HL-60 (cell line): ENCODE results near the gene MSMO1.

Experiments
- DNase-seq, 2 experiments: peaks; one replicate each; pipeline ENCODE4 v3.0.0-alpha.2; 2010 to 2020; ENCODE audit warnings: low read depth in 1 of 2, low spot score in 1 of 2
- H3K27ac ChIP-seq: fragments of 250-450 bp; sonication (Bioruptor Pico); replicated peaks from 2 replicates; pipeline ENCODE4 v1.5.1; 2020; ENCODE audit warnings: mild to moderate bottlenecking, moderate library complexity
- H3K27me3 ChIP-seq: fragments of 250-450 bp; sonication (Bioruptor Pico); 2 replicates; pipeline ENCODE4 v1.5.1; 2021; ENCODE audit warnings: mild to moderate bottlenecking, moderate library complexity; ENCODE audit not compliant: insufficient read depth, poor library complexity, severe bottlenecking
- H3K4me3 ChIP-seq: replicated peaks from 2 replicates; pipeline ENCODE4 v1.5.1; 2011; ENCODE audit warnings: mild to moderate bottlenecking, control low read depth, low read length; ENCODE audit not compliant: insufficient read depth
- CTCF ChIP-seq: IDR thresholded peaks from one replicate; pipeline ENCODE4 v1.5.1; 2011; ENCODE audit warnings: low read length, control low read depth, inconsistent platforms; ENCODE audit not compliant: insufficient read depth
- GABPA ChIP-seq: IDR thresholded peaks from 2 replicates; pipeline ENCODE4 v1.6.1; 2012; ENCODE audit warnings: low read depth
- POLR2AphosphoS5 ChIP-seq: IDR thresholded peaks from 2 replicates; pipeline ENCODE4 v1.6.1; 2012; ENCODE audit warnings: low read depth
- SPI1 ChIP-seq: IDR thresholded peaks from 2 replicates; pipeline ENCODE4 v1.6.1; 2012; ENCODE audit warnings: low read depth, mild to moderate bottlenecking, borderline replicate concordance
- TF ChIP-seq, protein P1 (sequence below): IDR thresholded peaks from 2 replicates; pipeline ENCODE4 v1.6.1; 2012; ENCODE audit warnings: low read depth; ENCODE audit not compliant: insufficient replicate concordance

Gene MSMO1

GRCh38 chr4:165324918-165325304 is 2.6 kb upstream of the MSMO1 start:
- TF ChIP-seq SPI1 = no peak
- Histone ChIP-seq H3K27me3 (no peaks in the 10 kb centered on the region), H3K4me3 (no peak overlapping the region), H3K27ac (no peak overlapping the region)
- DNase-seq = no peak

DNA sequence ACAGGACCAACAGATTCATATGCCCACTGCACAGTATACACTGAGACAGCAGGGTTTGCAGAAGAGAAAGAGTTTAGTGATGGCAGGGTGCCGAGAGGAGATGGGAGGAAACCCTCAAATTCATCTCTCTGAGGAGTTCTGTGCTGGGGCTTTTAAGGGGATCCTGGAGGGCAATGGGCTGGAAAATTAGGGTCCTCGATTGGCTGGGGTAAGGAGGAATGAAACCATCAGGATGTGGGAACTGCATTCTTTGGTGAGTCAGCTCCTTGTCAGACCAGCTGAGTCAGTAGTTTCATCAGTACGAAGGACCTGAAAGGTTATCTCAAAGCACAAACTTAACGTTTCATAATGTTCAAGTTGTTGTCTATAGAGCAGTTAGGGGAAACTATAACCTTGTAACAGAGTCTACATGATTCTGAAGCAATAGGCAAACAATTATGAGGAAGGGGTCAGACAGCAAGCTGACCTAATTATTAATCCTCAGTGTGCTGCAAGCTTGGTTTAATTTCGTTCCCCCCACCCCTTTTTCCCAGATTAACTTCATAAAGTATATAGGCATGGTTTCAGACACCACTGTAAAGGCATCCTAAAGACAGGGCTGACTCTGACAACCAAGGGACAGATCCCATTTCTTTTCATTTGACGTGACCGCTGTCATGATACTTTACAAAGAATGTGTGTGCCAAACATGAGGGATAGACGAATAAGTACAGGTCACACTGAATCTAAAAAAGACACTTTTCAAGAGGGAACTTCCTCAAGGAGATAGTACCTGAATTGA is 1.5 kb upstream of the MSMO1 start:
- DNase-seq = no peak

DNA sequence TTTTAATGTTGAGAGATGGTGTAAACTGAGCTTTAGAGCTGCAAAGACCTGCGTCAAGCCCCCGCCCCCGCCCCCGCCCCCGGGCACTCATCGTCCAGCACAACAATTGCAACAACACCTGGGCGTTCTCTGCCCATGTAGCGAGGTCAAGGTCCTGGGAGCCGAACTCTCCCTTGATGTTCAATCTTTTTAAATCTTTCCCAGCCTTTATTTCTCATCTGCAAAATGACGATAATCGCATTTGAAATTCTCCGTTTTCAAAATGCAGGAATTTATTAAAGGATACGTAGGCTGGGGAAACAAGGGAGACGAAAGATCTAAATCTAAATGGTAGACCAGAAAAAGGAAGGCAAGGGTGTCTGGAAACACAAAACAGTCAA is 648 bp upstream of the MSMO1 start:
- peak overlapping the region; percentile 45 for H3K4me3 ChIP-seq
- no peaks in the 10 kb centered on the region for H3K27me3 ChIP-seq
- DNase-seq = no peak
- H3K27ac ChIP-seq = peak overlapping the region; percentile 79
- TF ChIP-seq CTCF (no peak), SPI1 (no peak), GABPA (no peak), POLR2AphosphoS5 (no peak)
- TF ChIP-seq, protein P1, sequence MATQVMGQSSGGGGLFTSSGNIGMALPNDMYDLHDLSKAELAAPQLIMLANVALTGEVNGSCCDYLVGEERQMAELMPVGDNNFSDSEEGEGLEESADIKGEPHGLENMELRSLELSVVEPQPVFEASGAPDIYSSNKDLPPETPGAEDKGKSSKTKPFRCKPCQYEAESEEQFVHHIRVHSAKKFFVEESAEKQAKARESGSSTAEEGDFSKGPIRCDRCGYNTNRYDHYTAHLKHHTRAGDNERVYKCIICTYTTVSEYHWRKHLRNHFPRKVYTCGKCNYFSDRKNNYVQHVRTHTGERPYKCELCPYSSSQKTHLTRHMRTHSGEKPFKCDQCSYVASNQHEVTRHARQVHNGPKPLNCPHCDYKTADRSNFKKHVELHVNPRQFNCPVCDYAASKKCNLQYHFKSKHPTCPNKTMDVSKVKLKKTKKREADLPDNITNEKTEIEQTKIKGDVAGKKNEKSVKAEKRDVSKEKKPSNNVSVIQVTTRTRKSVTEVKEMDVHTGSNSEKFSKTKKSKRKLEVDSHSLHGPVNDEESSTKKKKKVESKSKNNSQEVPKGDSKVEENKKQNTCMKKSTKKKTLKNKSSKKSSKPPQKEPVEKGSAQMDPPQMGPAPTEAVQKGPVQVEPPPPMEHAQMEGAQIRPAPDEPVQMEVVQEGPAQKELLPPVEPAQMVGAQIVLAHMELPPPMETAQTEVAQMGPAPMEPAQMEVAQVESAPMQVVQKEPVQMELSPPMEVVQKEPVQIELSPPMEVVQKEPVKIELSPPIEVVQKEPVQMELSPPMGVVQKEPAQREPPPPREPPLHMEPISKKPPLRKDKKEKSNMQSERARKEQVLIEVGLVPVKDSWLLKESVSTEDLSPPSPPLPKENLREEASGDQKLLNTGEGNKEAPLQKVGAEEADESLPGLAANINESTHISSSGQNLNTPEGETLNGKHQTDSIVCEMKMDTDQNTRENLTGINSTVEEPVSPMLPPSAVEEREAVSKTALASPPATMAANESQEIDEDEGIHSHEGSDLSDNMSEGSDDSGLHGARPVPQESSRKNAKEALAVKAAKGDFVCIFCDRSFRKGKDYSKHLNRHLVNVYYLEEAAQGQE = no peak

More for the DNA sequence above, 1.5 kb upstream of the MSMO1 start:
- H3K4me3 ChIP-seq = no peak overlapping the region
- H3K27me3 ChIP-seq = no peaks in the 10 kb centered on the region
- TF ChIP-seq GABPA (no peak), SPI1 (no peak), CTCF (no peak), POLR2AphosphoS5 (no peak)
- TF ChIP-seq, protein P1 = no peak
- H3K27ac ChIP-seq = no peak overlapping the region

DNA sequence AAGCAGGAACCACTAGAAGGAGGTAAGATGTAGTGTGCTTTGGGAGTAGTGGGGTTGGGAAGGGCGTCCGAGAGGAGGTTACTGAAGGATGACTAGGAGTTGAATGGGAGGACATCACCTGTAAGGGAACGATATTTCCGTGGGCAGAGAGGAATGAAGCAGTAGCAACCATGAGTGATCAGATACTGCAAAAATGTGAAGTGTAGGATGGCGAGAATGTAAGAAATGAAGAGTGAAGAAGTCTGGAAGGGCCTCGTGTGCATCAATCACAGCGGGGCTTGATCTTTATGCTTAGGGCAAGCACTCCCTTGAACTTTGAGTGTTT is 594 bp downstream of the MSMO1 start:
- Histone ChIP-seq H3K4me3 (peak overlapping the region; percentile 64), H3K27me3 (no peaks in the 10 kb centered on the region), H3K27ac (peak overlapping the region; percentile 65)
- no peak for TF ChIP-seq GABPA
- TF ChIP-seq CTCF = no peak
- no peak for TF ChIP-seq SPI1
- no peak for TF ChIP-seq POLR2AphosphoS5
- TF ChIP-seq, protein P1 = no peak
- no peak for DNase-seq
